IMR-90 (cell line): ENCODE data around the gene YES1. TPM values are rescaled to one million over a fixed set of nuclear protein-coding genes. Genes with fewer than 3 reads are reported as not detected.

Experiments used
- ATAC-seq: fragments of 200-7000 bp; cut with Tn5 transposase; 2 replicates; pipeline ENCODE4 v1.9.1; 2020; ENCODE audit warnings: low read depth, mild to moderate bottlenecking, moderate library complexity
- BruUV-seq: library from RNA; stranded (reverse); fragments of 400-500 nt; replicated peaks from 2 replicates; lab custom pipeline; 2021; lab: Mats Ljungman, UMichigan
- CTCF ChIA-PET: fragments of 300-600 bp; formaldehyde crosslinking; extraction: SDS; loops from one replicate; lab custom pipeline; 2021; ENCODE audit warnings: antibody characterized with exemption; lab: Yijun Ruan, JAX
- POLR2A ChIA-PET: fragments of 300-600 bp; sonication (Branson Sonifier 250); formaldehyde crosslinking; loops from one replicate; lab custom pipeline; 2022; ENCODE audit warnings: antibody characterized with exemption; ENCODE audit not compliant: unreplicated experiment; lab: Charles Lee
- DNase-seq: peaks from one replicate; pipeline ENCODE4 v3.0.0; 2013
- H2AFZ ChIP-seq: replicated peaks from 2 replicates; pipeline ENCODE3; 2013; ENCODE audit warnings: low read length, mild to moderate bottlenecking; ENCODE audit not compliant: poor library complexity
- H2AK5ac ChIP-seq: 2 replicates; pipeline ENCODE4 v1.6.1; 2013; ENCODE audit warnings: low read depth, low read length, inconsistent platforms
- H2AK9ac ChIP-seq: replicated peaks from 2 replicates; pipeline ENCODE3; 2013; ENCODE audit warnings: mild to moderate bottlenecking, low read depth, low read length, moderate library complexity; ENCODE audit not compliant: poor library complexity
- H2BK120ac ChIP-seq: 2 replicates; pipeline ENCODE4 v1.6.1; 2013; ENCODE audit warnings: low read depth, low read length, inconsistent platforms
- H2BK15ac ChIP-seq: 3 replicates; pipeline ENCODE4 v1.6.1; 2013; ENCODE audit warnings: low read depth, low read length, inconsistent platforms
- H2BK20ac ChIP-seq: 2 replicates; pipeline ENCODE4 v1.6.1; 2013; ENCODE audit warnings: low read depth, mild to moderate bottlenecking, inconsistent platforms, low read length, moderate library complexity
- H2BK5ac ChIP-seq: 2 replicates; pipeline ENCODE4 v1.6.1; 2013; ENCODE audit warnings: mild to moderate bottlenecking, low read depth, low read length, inconsistent platforms; ENCODE audit not compliant: poor library complexity, severe bottlenecking
- H3K14ac ChIP-seq: replicated peaks from 2 replicates; pipeline ENCODE4 v1.6.1; 2013; ENCODE audit warnings: low read depth, low read length, inconsistent platforms
- H3K18ac ChIP-seq: 2 replicates; pipeline ENCODE4 v1.6.1; 2013; ENCODE audit warnings: low read depth, low read length, control low read depth
- H3K23ac ChIP-seq: 2 replicates; pipeline ENCODE4 v1.6.1; 2013; ENCODE audit warnings: low read depth, low read length, inconsistent platforms
- H3K27ac ChIP-seq: 2 replicates; pipeline ENCODE4 v1.5.1; 2013; ENCODE audit warnings: mild to moderate bottlenecking, control low read depth, low read length; ENCODE audit not compliant: insufficient read depth
- H3K27me3 ChIP-seq: 2 replicates; pipeline ENCODE4 v1.6.1; 2013; ENCODE audit warnings: low read length; ENCODE audit not compliant: control insufficient read depth, insufficient read depth
- H3K36me3 ChIP-seq: 2 replicates; pipeline ENCODE4 v1.6.1; 2013; ENCODE audit warnings: low read length, mixed read lengths; ENCODE audit not compliant: control insufficient read depth, insufficient read depth
- H3K4ac ChIP-seq: 2 replicates; pipeline ENCODE4 v1.6.1; 2013; ENCODE audit warnings: low read depth, low read length, inconsistent platforms
- H3K4me1 ChIP-seq: 2 replicates; pipeline ENCODE4 v1.6.1; 2013; ENCODE audit warnings: low read length, mixed read lengths; ENCODE audit not compliant: control insufficient read depth, insufficient read depth
- H3K4me2 ChIP-seq: 2 replicates; pipeline ENCODE4 v1.6.1; 2013; ENCODE audit warnings: low read depth, mild to moderate bottlenecking, control low read depth, low read length, moderate library complexity
- H3K4me3 ChIP-seq: 2 replicates; pipeline ENCODE4 v1.5.1; 2013; ENCODE audit warnings: low read depth, mild to moderate bottlenecking, control low read depth, low read length, moderate library complexity; ENCODE audit not compliant: insufficient read depth
- H3K56ac ChIP-seq: 2 replicates; pipeline ENCODE4 v1.6.1; 2013; ENCODE audit warnings: low read length, inconsistent platforms; ENCODE audit not compliant: insufficient read depth; ENCODE audit errors: extremely low read depth
- H3K79me1 ChIP-seq, 2 experiments: 2 replicates each; pipeline ENCODE4 v1.6.1; 2013; ENCODE audit warnings: low read length in 2 of 2, inconsistent platforms in 1 of 2, low read depth in 1 of 2
- H3K9ac ChIP-seq: 2 replicates; pipeline ENCODE4 v1.6.1; 2013; ENCODE audit warnings: low read depth, low read length, control low read depth
- H3K9me1 ChIP-seq: 2 replicates; pipeline ENCODE4 v1.6.1; 2013; ENCODE audit warnings: low read length, inconsistent platforms; ENCODE audit not compliant: insufficient read depth
- H3K9me3 ChIP-seq: 2 replicates; pipeline ENCODE4 v1.6.1; 2013; ENCODE audit warnings: low read length; ENCODE audit not compliant: control insufficient read depth, insufficient read depth
- H4K20me1 ChIP-seq: 2 replicates; pipeline ENCODE4 v1.6.1; 2013; ENCODE audit warnings: low read length, inconsistent platforms; ENCODE audit not compliant: insufficient read depth
- H4K5ac ChIP-seq: 2 replicates; pipeline ENCODE4 v1.6.1; 2013; ENCODE audit warnings: mild to moderate bottlenecking, low read depth, low read length, control low read depth
- H4K8ac ChIP-seq, 2 experiments: 2 replicates each; pipeline ENCODE4 v1.6.1; 2013; ENCODE audit warnings: low read depth in 2 of 2, low read length in 2 of 2, control low read depth in 1 of 2, inconsistent platforms in 1 of 2
- H4K91ac ChIP-seq: 2 replicates; pipeline ENCODE4 v1.6.1; 2013; ENCODE audit warnings: low read depth, low read length, inconsistent platforms; ENCODE audit not compliant: insufficient read depth
- BHLHE40 ChIP-seq: fragments of 150-350 bp; IDR thresholded peaks from 2 replicates; pipeline ENCODE4 v1.6.1; 2016; ENCODE audit warnings: mild to moderate bottlenecking, low read depth, low read length
- CEBPB ChIP-seq: IDR thresholded peaks from 2 replicates; pipeline ENCODE4 v1.6.1; 2012; ENCODE audit warnings: low read depth, low read length, improper control_type of control experiment
- CHD1 ChIP-seq: IDR thresholded peaks from 2 replicates; pipeline ENCODE4 v1.6.1; 2012; ENCODE audit warnings: low read depth, low read length, improper control_type of control experiment
- CTCF ChIP-seq: conservative IDR thresholded peaks from 2 replicates; pipeline ENCODE4 v1.5.1; 2012; ENCODE audit warnings: mild to moderate bottlenecking, low read depth, low read length, improper control_type of control experiment
- ELK1 ChIP-seq: fragments of 150-350 bp; IDR thresholded peaks from 2 replicates; pipeline ENCODE4 v1.6.1; 2016; ENCODE audit warnings: low read depth, mild to moderate bottlenecking, low read length, moderate library complexity, borderline replicate concordance
- FOS ChIP-seq: fragments of 150-350 bp; IDR thresholded peaks from 2 replicates; pipeline ENCODE4 v1.6.1; 2016; ENCODE audit warnings: low read depth, low read length
- MAFK ChIP-seq: IDR thresholded peaks from 2 replicates; pipeline ENCODE4 v1.6.1; 2012; ENCODE audit warnings: low read depth, low read length, improper control_type of control experiment
- MAZ ChIP-seq: IDR thresholded peaks from 2 replicates; pipeline ENCODE4 v1.6.1; 2012; ENCODE audit warnings: low read depth, mild to moderate bottlenecking, low read length, improper control_type of control experiment, moderate library complexity, borderline replicate concordance
- MXI1 ChIP-seq: IDR thresholded peaks from 2 replicates; pipeline ENCODE4 v1.6.1; 2012; ENCODE audit warnings: low read depth, mild to moderate bottlenecking, low read length, moderate library complexity, borderline replicate concordance
- NFE2L2 ChIP-seq: fragments of 150-350 bp; IDR thresholded peaks from 2 replicates; pipeline ENCODE4 v1.6.1; 2016; ENCODE audit warnings: low read depth, mild to moderate bottlenecking, low read length
- POLR2A ChIP-seq: IDR thresholded peaks from 2 replicates; pipeline ENCODE4 v1.6.1; 2012; ENCODE audit warnings: mild to moderate bottlenecking, low read depth, low read length
- RAD21 ChIP-seq: IDR thresholded peaks from 2 replicates; pipeline ENCODE4 v1.6.1; 2012; ENCODE audit warnings: low read length, improper control_type of control experiment
- RCOR1 ChIP-seq: IDR thresholded peaks from 2 replicates; pipeline ENCODE4 v1.6.1; 2012; ENCODE audit warnings: mild to moderate bottlenecking, low read length, improper control_type of control experiment; ENCODE audit not compliant: insufficient replicate concordance
- RFX5 ChIP-seq: IDR thresholded peaks from 2 replicates; pipeline ENCODE4 v1.8.0; 2012; ENCODE audit warnings: low read depth, mild to moderate bottlenecking, low read length, moderate library complexity
- SMC3 ChIP-seq: fragments of 150-350 bp; IDR thresholded peaks from 2 replicates; pipeline ENCODE4 v1.6.1; 2016; ENCODE audit warnings: low read depth, mild to moderate bottlenecking, antibody characterized with exemption, low read length, moderate library complexity
- USF2 ChIP-seq: fragments of 150-350 bp; IDR thresholded peaks from 2 replicates; pipeline ENCODE4 v1.6.1; 2017; ENCODE audit warnings: mild to moderate bottlenecking, antibody characterized with exemption, low read length, low read depth
- WGBS, 2 experiments: methylation state at CpG; one replicate each; pipeline versions ENCODE4 v1.1.5 to v1.1.7; 2013; ENCODE audit warnings: missing lambda C conversion rate in 2 of 2; ENCODE audit not compliant: insufficient read length in 1 of 2; ENCODE audit errors: extremely low coverage in 2 of 2; 5-methylcytosine and 5-hydroxymethylcytosine counted together
- dilution Hi-C: fragments of 300-500 bp; cut with HindIII; formaldehyde crosslinking; loops from one replicate; pipeline ENCODE4 v1.14.3; 2018; ENCODE audit warnings: low sequenced_read_pairs; ENCODE audit not compliant: unreplicated experiment
- in situ Hi-C: fragments of 300-500 bp; cut with MboI; formaldehyde crosslinking; loops from 3 replicates; pipeline ENCODE4 v1.14.3; 2019; ENCODE audit warnings: low sequenced_read_pairs, inconsistent platforms, mixed read lengths
- intact Hi-C: fragments of 100-400 bp; cut with micrococcal nuclease; formaldehyde crosslinking; loops from 2 replicates; pipeline ENCODE4 v1.10.0; 2022
- polyA plus RNA-seq, 3 experiments: library from polyadenylated mRNA; depleted of rRNA; stranded (reverse); fragments of >200 nt; gene quantifications; 2 replicates each; pipeline ENCODE4 v1.2.3, GENCODE V29; 2012; ENCODE audit warnings: low replicate concordance in 1 of 3
- total RNA-seq: library from RNA; depleted of rRNA; stranded (reverse); fragments of >200 nt; gene quantifications from 2 replicates; pipeline ENCODE4 v1.2.3, GENCODE V29; 2012

The YES1 gene
- total and polyA plus RNA-seq, 2 of the 4 experiments (the other 2 are of a cell fraction) = 16.7 to 62.0 TPM

- WGBS, 2 experiments = no CpG with 5 or more reads among the region's 1 CpG
- Histone ChIP-seq H3K36me3 (0 out of 2 replicates have a peak, but pooled peaks cover 2% of the 10 kb centered on the region), H3K27me3 (no peaks in the 10 kb centered on the region), H3K9me1 (no peaks in the 10 kb centered on the region), H4K20me1 (no peaks in the 10 kb centered on the region), H3K4me2 (no peak overlapping the region), H3K9me3 (no peaks in the 10 kb centered on the region), H3K56ac (no peak overlapping the region), H2BK15ac (no peak overlapping the region), H4K5ac (no peak overlapping the region), H3K18ac (no peak overlapping the region), H3K4me1 (no peaks in the 10 kb centered on the region), H2BK20ac (no peak overlapping the region), H3K4ac (no peak overlapping the region), H3K4me3 (no peak overlapping the region), H2BK5ac (no peak overlapping the region), H3K79me1 (no peaks in the 10 kb centered on the region), H3K14ac (no peak overlapping the region), H3K9ac (no peak overlapping the region), H4K8ac (no peak overlapping the region), H4K91ac (no peak overlapping the region), H3K27ac (no peak overlapping the region), H2AFZ (no peak overlapping the region), H2AK5ac (no peak overlapping the region), H2BK120ac (no peak overlapping the region), H2AK9ac (no peak overlapping the region), H3K23ac (no peak overlapping the region)
- CTCF ChIA-PET = interaction anchor here (1.0 kb wide), 2 partner anchors 99 to 107 kb away, joined by 3 read pairs; no protein-coding TSS in a partner anchor
- BruUV-seq = TSS peak; percentile 82
- ATAC-seq (no peak), DNase-seq (no peak)
- POLR2A ChIA-PET = no interaction called here
- dilution Hi-C loops (no loop called here), in situ Hi-C loops (no loop called here), intact Hi-C loops (no loop called here)
- TF ChIP-seq MAFK (no peak), POLR2A (no peak), USF2 (no peak), RFX5 (no peak), FOS (no peak), CHD1 (no peak), RCOR1 (no peak), BHLHE40 (no peak), ELK1 (no peak), CTCF (no peak), SMC3 (no peak), CEBPB (no peak), NFE2L2 (no peak), RAD21 (no peak), MXI1 (no peak), MAZ (no peak)
Observed at GRCh38 chr18:723541-724080, 88.4 kb downstream of the YES1 start.
